NT2/D1 (cell line): Measurements from ENCODE around the gene SEC62.

Experiments
- YY1 ChIP-seq: IDR thresholded peaks from 2 replicates; pipeline ENCODE4 v1.6.1; 2011; ENCODE audit not compliant: insufficient read length, insufficient read depth
- ZNF274 ChIP-seq: IDR thresholded peaks from 2 replicates; pipeline ENCODE4 v1.6.1; 2011; ENCODE audit warnings: mild to moderate bottlenecking, low read depth, low read length

- TF ChIP-seq YY1 (no peak), ZNF274 (no peak)
These were observed 26.9 kb upstream of the SEC62 start for GRCh38 chr3:169939751-169940150.
